ENCODE results near the gene KRT2. TPM values are rescaled to one million over a fixed set of nuclear protein-coding genes. Genes with fewer than 3 reads are reported as not detected.
A peak's percentile ranks its signal among the peaks of the same experiment; 100 is the strongest.

KRT2 gene
- total RNA-seq, 1 donor from 2014 or later, result not detected

DNA sequence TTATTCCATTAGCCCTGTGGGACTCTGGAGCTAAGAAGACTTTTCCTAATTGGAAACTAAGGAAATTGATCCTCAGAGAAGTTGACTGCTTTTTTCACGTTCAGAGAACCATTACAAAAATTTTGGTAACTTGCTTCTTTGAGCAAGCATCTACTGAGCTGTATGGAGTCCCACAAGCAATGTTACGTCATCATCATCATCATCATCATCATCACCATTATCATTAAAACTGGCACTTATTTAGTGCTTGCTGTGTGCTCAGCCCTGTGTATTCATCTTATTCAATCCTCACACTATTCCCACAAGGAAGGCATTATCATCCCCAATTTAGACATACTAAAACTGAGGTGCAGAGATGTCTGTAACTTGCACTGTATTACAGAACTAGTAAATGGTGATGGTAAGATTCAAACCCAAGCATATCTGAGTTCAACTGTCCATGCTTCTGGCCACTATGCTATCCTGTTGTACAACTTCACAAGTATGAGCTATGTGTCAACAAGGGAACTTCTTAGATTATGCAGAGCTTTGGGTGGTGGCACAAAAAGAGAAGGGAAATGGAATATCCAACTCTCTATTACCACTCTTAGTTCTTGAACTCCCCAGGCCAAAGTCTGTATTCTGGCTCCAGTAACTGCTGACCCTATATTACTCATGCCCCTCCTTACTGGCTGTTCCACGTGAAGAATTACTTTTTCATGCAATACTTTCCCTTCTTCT, 21.9 kb upstream of the KRT2 start:
- peaks cover 9% of the 10 kb centered on the region for H3K4me1 Mint-ChIP-seq (ENCODE audit: low read depth, unreplicated experiment)
- DNase-seq (ENCODE audit: low read depth), result no peak

DNA sequence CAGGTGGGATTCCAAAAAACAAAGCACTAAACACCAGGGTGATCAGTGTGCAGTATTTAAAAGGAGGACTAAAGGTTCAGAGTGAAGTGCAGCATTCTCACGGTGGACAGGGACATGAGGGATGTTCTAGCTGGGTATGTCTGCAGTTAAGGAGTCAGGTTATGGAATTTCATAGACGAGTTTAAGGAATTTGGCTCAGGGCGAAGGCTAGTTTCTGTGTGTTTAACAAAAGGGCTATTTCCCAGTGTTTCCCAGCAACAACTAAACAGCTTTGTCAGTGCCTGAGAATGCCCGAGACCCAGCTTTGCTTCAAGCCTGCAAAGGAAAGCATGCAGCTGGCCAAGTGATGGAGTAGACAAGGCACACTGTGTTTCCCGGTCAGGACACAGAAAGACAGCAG, 21.2 kb upstream of the KRT2 start:
- DNase-seq (ENCODE audit: low read depth), result peak; percentile 1
- FAIRE-seq, result no peak
- H3K4me1 ChIP-seq (ENCODE audit: insufficient read depth, low read length), result no peaks in the 10 kb centered on the region
- no peaks in the 10 kb centered on the region for H4K20me1 ChIP-seq (ENCODE audit: insufficient read depth, low read length)
- peaks cover 2% of the 10 kb centered on the region for H3K9me3 Mint-ChIP-seq (ENCODE audit: unreplicated experiment)
- no peak overlapping the region for H3K4me3 ChIP-seq (ENCODE audit: insufficient read depth, low read depth, low read length)
- H3K4me3 Mint-ChIP-seq (ENCODE audit: unreplicated experiment), result no peak overlapping the region
- no peak for TF ChIP-seq EZH2 (IDR thresholded peaks at IDR 0.05; ENCODE audit: insufficient read depth, low read length)
- TF ChIP-seq, protein P1, sequence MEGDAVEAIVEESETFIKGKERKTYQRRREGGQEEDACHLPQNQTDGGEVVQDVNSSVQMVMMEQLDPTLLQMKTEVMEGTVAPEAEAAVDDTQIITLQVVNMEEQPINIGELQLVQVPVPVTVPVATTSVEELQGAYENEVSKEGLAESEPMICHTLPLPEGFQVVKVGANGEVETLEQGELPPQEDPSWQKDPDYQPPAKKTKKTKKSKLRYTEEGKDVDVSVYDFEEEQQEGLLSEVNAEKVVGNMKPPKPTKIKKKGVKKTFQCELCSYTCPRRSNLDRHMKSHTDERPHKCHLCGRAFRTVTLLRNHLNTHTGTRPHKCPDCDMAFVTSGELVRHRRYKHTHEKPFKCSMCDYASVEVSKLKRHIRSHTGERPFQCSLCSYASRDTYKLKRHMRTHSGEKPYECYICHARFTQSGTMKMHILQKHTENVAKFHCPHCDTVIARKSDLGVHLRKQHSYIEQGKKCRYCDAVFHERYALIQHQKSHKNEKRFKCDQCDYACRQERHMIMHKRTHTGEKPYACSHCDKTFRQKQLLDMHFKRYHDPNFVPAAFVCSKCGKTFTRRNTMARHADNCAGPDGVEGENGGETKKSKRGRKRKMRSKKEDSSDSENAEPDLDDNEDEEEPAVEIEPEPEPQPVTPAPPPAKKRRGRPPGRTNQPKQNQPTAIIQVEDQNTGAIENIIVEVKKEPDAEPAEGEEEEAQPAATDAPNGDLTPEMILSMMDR (IDR thresholded peaks at IDR 0.05; ENCODE audit: insufficient read depth, low read depth, low read length), result no peak
- H3K4me1 Mint-ChIP-seq (ENCODE audit: low read depth, unreplicated experiment), result peaks cover 9% of the 10 kb centered on the region
- H3K27ac ChIP-seq (ENCODE audit: low read depth, low read length), result no peak overlapping the region
- no peaks in the 10 kb centered on the region for H3K79me2 ChIP-seq (ENCODE audit: insufficient read depth, low read length)
- H3K36me3 ChIP-seq (ENCODE audit: insufficient read depth, low read length), result no peaks in the 10 kb centered on the region
- no peak overlapping the region for H2AFZ ChIP-seq (ENCODE audit: low read depth, low read length)
- H3K36me3 Mint-ChIP-seq (ENCODE audit: low read depth, unreplicated experiment), result no peaks in the 10 kb centered on the region
- H3K27me3 ChIP-seq (ENCODE audit: insufficient read depth, low read length), result peaks cover 25% of the 10 kb centered on the region
- no peak overlapping the region for H3K27ac Mint-ChIP-seq (ENCODE audit: unreplicated experiment)
- no peak overlapping the region for H3K4me2 ChIP-seq (ENCODE audit: low read length)
- H3K27me3 Mint-ChIP-seq (ENCODE audit: low read depth, unreplicated experiment), result peaks cover 23% of the 10 kb centered on the region
- no peaks in the 10 kb centered on the region for H3K9me3 ChIP-seq (ENCODE audit: insufficient read depth, low read depth, low read length)
- H3K9ac ChIP-seq (ENCODE audit: low read length), result no peak overlapping the region

More for the DNA sequence above, 21.9 kb upstream of the KRT2 start:
- Histone ChIP-seq H3K9me3 (ENCODE audit: insufficient read depth, low read depth, low read length) (no peaks in the 10 kb centered on the region), H3K36me3 (ENCODE audit: insufficient read depth, low read length) (no peaks in the 10 kb centered on the region), H3K79me2 (ENCODE audit: insufficient read depth, low read length) (no peaks in the 10 kb centered on the region), H3K9ac (ENCODE audit: low read length) (no peak overlapping the region), H3K4me1 (ENCODE audit: insufficient read depth, low read length) (no peaks in the 10 kb centered on the region), H3K4me3 (ENCODE audit: insufficient read depth, low read depth, low read length) (no peak overlapping the region), H3K27me3 (ENCODE audit: insufficient read depth, low read length) (peaks cover 31% of the 10 kb centered on the region), H2AFZ (ENCODE audit: low read depth, low read length) (no peak overlapping the region), H3K4me2 (ENCODE audit: low read length) (no peak overlapping the region), H3K27ac (ENCODE audit: low read depth, low read length) (no peak overlapping the region), H4K20me1 (ENCODE audit: insufficient read depth, low read length) (no peaks in the 10 kb centered on the region)
- H3K9me3 Mint-ChIP-seq (ENCODE audit: unreplicated experiment), result peaks cover 2% of the 10 kb centered on the region
- no peak overlapping the region for H3K4me3 Mint-ChIP-seq (ENCODE audit: unreplicated experiment)
- no peak overlapping the region for H3K27ac Mint-ChIP-seq (ENCODE audit: unreplicated experiment)
- peaks cover 27% of the 10 kb centered on the region for H3K27me3 Mint-ChIP-seq (ENCODE audit: low read depth, unreplicated experiment)
- no peak for FAIRE-seq
- no peak for TF ChIP-seq EZH2 (IDR thresholded peaks at IDR 0.05; ENCODE audit: insufficient read depth, low read length)
- TF ChIP-seq, protein P1 (IDR thresholded peaks at IDR 0.05; ENCODE audit: insufficient read depth, low read depth, low read length), result no peak
- H3K36me3 Mint-ChIP-seq (ENCODE audit: low read depth, unreplicated experiment), result no peaks in the 10 kb centered on the region

DNA sequence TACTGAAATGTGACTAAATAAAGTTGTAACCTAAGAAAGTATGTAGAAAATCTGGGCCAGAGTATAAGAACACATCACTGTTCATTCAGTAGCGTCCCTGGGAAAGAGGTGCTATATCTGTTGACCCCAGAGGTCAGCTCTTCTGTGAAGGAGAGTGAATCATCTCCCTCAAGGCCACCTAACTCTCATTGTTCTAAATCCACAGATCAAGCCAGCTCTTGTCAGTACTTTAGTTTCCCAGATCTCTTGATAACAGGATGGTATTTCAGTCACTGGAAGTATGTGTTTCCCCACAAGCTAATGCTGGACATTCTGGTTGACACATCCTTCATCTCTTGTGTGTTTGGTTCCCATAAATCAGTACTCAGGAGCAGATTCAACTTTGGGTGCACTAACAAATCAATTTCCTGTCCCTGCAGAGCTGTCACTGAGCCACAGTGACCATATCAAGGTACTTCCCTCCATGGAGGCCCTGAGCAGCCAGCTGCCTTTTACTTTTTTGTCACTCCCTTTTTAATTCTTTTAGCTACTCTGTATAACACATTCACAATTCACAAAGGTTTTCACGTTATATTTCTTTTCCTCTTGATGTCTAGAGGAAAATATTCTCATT, 20.4 kb upstream of the KRT2 start:
- no peaks in the 10 kb centered on the region for H3K79me2 ChIP-seq (ENCODE audit: insufficient read depth, low read length)
- H4K20me1 ChIP-seq (ENCODE audit: insufficient read depth, low read length), result no peaks in the 10 kb centered on the region

More for the DNA sequence above, 20.4 kb upstream of the KRT2 start:
- H3K27ac Mint-ChIP-seq (ENCODE audit: unreplicated experiment), result no peak overlapping the region
- peaks cover 20% of the 10 kb centered on the region for H3K27me3 Mint-ChIP-seq (ENCODE audit: low read depth, unreplicated experiment)
- FAIRE-seq (no peak), DNase-seq (ENCODE audit: low read depth) (peak; percentile 22)
- H3K27ac ChIP-seq (ENCODE audit: low read depth, low read length), result no peak overlapping the region
- TF ChIP-seq, protein P1 (IDR thresholded peaks at IDR 0.05; ENCODE audit: insufficient read depth, low read depth, low read length), result no peak
- no peak for TF ChIP-seq EZH2 (IDR thresholded peaks at IDR 0.05; ENCODE audit: insufficient read depth, low read length)
- no peak overlapping the region for H3K9ac ChIP-seq (ENCODE audit: low read length)
- H3K4me1 Mint-ChIP-seq (ENCODE audit: low read depth, unreplicated experiment), result peaks cover 9% of the 10 kb centered on the region
- H3K4me3 Mint-ChIP-seq (ENCODE audit: unreplicated experiment), result no peak overlapping the region
- peaks cover 18% of the 10 kb centered on the region for H3K27me3 ChIP-seq (ENCODE audit: insufficient read depth, low read length)
- H3K4me1 ChIP-seq (ENCODE audit: insufficient read depth, low read length), result no peaks in the 10 kb centered on the region
- no peak overlapping the region for H2AFZ ChIP-seq (ENCODE audit: low read depth, low read length)
- H3K4me2 ChIP-seq (ENCODE audit: low read length), result no peak overlapping the region
- peaks cover 2% of the 10 kb centered on the region for H3K9me3 Mint-ChIP-seq (ENCODE audit: unreplicated experiment)
- no peaks in the 10 kb centered on the region for H3K9me3 ChIP-seq (ENCODE audit: insufficient read depth, low read depth, low read length)
- H3K4me3 ChIP-seq (ENCODE audit: insufficient read depth, low read depth, low read length), result no peak overlapping the region
- H3K36me3 ChIP-seq (ENCODE audit: insufficient read depth, low read length), result no peaks in the 10 kb centered on the region
- H3K36me3 Mint-ChIP-seq (ENCODE audit: low read depth, unreplicated experiment), result no peaks in the 10 kb centered on the region

All from astrocyte (in vitro differentiated cells and primary cell).